Measurements from ENCODE around the gene TMPRSS13.
A peak's percentile ranks its signal among the peaks of the same experiment; 100 is the strongest.

DNA sequence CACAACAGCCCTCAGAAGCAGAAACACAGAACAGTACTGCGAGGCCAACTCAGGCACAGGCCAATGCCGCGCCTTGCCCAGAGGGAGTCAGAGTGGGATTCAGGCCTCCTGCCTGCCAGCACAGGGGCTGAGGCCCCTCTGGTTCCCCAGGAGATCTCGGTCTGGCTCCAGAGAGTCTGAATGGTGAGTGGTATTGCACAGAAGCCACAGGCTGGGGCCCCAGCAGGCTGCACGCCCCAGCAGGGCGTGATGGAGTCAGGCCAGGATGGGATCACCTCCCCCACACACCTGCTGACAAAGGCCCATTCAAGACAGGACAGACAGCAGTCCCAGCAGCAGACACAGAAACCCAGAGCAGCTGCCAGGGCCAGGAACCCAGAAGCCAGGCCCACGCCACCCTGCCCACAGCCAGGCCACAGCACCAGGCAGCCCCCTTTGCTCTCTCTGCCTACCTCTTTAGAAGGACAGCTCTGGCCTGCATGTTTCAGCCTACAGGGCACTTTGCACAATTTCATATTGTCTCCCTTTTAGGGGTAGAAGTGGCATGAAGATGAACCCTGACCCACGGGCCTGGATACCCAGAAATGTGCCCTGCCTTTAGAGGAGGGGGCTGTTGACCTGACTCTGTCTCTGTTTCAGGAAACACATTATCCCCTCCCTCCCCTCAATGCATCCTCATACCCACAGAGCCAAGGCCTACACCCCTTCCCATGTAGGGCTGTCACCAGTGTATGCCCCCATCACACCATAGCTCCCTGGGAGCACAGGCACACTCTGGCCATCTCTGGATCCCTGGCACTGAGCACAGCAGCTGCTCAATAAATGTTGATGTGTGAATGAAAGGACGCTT, 58.9 kb downstream of the TMPRSS13 start:
- TF ChIP-seq POLR2A (IDR thresholded peaks at IDR 0.05) (no peak), CTCF (IDR thresholded peaks at IDR 0.05) (no peak), EP300 (IDR thresholded peaks at IDR 0.05) (peak in 1 of 2 donors; percentile 56)
